Measurements from ENCODE around the gene PI4KA. TPM values are rescaled to one million over a fixed set of nuclear protein-coding genes. Genes with fewer than 3 reads are reported as not detected.

The PI4KA gene
- total RNA-seq, 2 donors from 2014 or later, result 46.7 to 55.1 TPM

GRCh38 chr22:20758688-20759087 is 99.9 kb downstream of the PI4KA start:
- Histone ChIP-seq H3K4me1 (no peaks in the 10 kb centered on the region), H3K27ac (no peak overlapping the region), H3K27me3 (no peaks in the 10 kb centered on the region), H3K36me3 (peaks cover 16% of the 10 kb centered on the region), H3K9me3 (no peaks in the 10 kb centered on the region), H3K4me3 (no peak overlapping the region)
- TF ChIP-seq CTCF (IDR thresholded peaks at IDR 0.05), result no peak
- DNase-seq (ENCODE audit: low spot score), result no peak

GRCh38 chr22:20756846-20757245 is 101.8 kb downstream of the PI4KA start:
- Histone ChIP-seq H3K4me3 (no peak overlapping the region), H3K36me3 (peaks cover 13% of the 10 kb centered on the region), H3K27ac (no peak overlapping the region), H3K27me3 (no peaks in the 10 kb centered on the region), H3K4me1 (no peaks in the 10 kb centered on the region), H3K9me3 (no peaks in the 10 kb centered on the region)
- DNase-seq (ENCODE audit: low spot score), result no peak
- TF ChIP-seq CTCF (IDR thresholded peaks at IDR 0.05), result no peak

GRCh38 chr22:20752873-20753272 is 105.7 kb downstream of the PI4KA start:
- Histone ChIP-seq H3K9me3 (no peaks in the 10 kb centered on the region), H3K4me3 (no peak overlapping the region), H3K4me1 (peaks cover 0 to 30% of the 10 kb centered on the region in 2 donors), H3K27me3 (no peaks in the 10 kb centered on the region), H3K27ac (no peak overlapping the region), H3K36me3 (peaks cover 37% of the 10 kb centered on the region)
- no peak for DNase-seq (ENCODE audit: low spot score)
- TF ChIP-seq CTCF (IDR thresholded peaks at IDR 0.05), result no peak

- H3K4me3 ChIP-seq, result no peak overlapping the region
- DNase-seq (ENCODE audit: low spot score), result no peak
- H3K36me3 ChIP-seq, result peaks cover 41% of the 10 kb centered on the region
- no peaks in the 10 kb centered on the region for H3K9me3 ChIP-seq
- no peaks in the 10 kb centered on the region for H3K27me3 ChIP-seq
- no peak for TF ChIP-seq CTCF (IDR thresholded peaks at IDR 0.05)
- peaks cover 0 to 30% of the 10 kb centered on the region in 2 donors for H3K4me1 ChIP-seq
- no peak overlapping the region for H3K27ac ChIP-seq
Measured at GRCh38 chr22:20752104-20752741, 106.4 kb downstream of the PI4KA start.

GRCh38 chr22:20751185-20751851 is 107.3 kb downstream of the PI4KA start:
- TF ChIP-seq CTCF (IDR thresholded peaks at IDR 0.05), result no peak
- Histone ChIP-seq H3K27me3 (no peaks in the 10 kb centered on the region), H3K36me3 (peaks cover 48% of the 10 kb centered on the region), H3K27ac (peak overlapping the region in 1 of 2 donors; percentile 41), H3K4me3 (no peak overlapping the region), H3K4me1 (peaks cover 0 to 30% of the 10 kb centered on the region in 2 donors), H3K9me3 (no peaks in the 10 kb centered on the region)
- no peak for DNase-seq (ENCODE audit: low spot score)
